Left cardiac atrium (tissue), 4 donors: ENCODE measurements around the gene UPF1. TPM values are rescaled to one million over a fixed set of nuclear protein-coding genes. Genes with fewer than 3 reads are reported as not detected.

Experiments
- ATAC-seq, 2 donors: fragments of 200-7000 bp; cut with Tn5 transposase; one replicate each; pipeline ENCODE4 v1.9.1; 2020; ENCODE audit warnings: mild to moderate bottlenecking in 2 of 2, moderate library complexity in 2 of 2
- DNase-seq: peaks from one replicate; pipeline ENCODE4 v3.0.0-alpha.2; 2020
- intact Hi-C, 2 donors: fragments of 100-400 bp; cut with DNase I; formaldehyde crosslinking; loops; one replicate each; pipeline versions ENCODE4 v1.14.1 to v1.15.1; 2022 to 2023
- total RNA-seq, 2 donors: library from RNA; stranded (reverse); fragmentation: NEBNext Ultra II Directional; extraction: Animal tissue kit (Norgen Biotek cat#: 25700); gene quantifications; one replicate each; pipeline ENCODE4 v1.2.1, GENCODE V29; 2021
- donor health status: DM: no; HTN: yes; CAD: no.
- donor health status: DM: no; HTN: yes; CAD: no; lungs with severe emphysema.
- donor health status: DM: yes; HTN: yes; CAD: no.
- donor health status: Dilated cardiomyopathy.

UPF1 gene
- total RNA-seq, 2 donors from 2014 or later, result 33.9 to 41.1 TPM

- ATAC-seq (no peak), DNase-seq (peak; percentile 13)
- intact Hi-C loops, result no loop called here
Observed at GRCh38 chr19:18850471-18851375, 19.0 kb downstream of the UPF1 start.

DNA sequence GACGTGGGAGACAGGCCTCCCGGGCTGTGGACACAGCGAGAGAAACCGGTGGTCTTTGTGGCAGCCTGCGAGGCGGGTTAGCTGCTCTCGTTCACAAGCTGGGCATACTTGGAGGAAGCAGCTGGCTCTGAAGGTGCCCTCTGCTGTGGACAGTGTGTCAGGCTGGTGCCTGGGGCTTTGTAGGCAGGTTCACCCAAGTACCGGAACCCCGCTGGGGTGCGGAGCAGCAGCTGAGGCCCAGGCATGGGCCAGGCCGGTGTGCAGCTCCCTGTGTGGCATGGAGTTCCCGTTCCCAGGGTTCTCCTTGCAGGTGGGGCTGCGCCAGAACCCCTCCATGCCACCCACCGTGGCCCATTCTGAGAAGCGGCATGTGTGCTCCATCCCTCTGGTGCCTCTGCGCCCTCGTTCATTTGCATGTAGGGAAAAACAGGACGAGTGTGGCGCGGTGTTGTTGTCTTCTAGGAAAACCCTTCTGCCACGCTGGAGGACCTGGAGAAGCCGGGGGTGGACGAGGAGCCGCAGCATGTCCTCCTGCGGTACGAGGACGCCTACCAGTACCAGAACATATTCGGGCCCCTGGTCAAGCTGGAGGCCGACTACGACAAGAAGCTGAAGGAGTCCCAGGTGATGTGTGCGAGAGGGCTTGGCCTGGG is 20.0 kb downstream of the UPF1 start:
- no peak for ATAC-seq
- intact Hi-C loops, result no loop called here
- no peak for DNase-seq

DNA sequence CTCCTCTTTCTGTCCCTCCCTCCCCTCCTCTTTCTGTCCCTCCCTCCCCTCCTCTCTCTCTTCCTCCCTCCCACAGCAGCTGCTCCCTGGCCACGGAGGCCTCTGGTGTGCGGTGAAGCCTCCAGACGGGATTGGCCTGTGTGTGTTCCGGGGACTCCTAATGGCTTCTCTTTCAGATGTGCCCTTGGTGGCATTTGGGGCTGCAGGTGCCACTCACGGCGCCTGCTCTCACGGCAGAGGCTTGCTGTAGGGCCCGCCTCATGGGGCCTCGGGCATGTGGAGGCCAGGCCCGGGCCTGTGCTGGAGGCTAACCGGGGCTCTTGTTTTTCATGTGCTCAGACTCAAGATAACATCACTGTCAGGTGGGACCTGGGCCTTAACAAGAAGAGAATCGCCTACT is 20.9 kb downstream of the UPF1 start:
- ATAC-seq, result no peak
- no peak for DNase-seq
- intact Hi-C loops, result no loop called here

- no peak for DNase-seq
- intact Hi-C loops, result no loop called here
- ATAC-seq, result no peak
Observed at GRCh38 chr19:18853755-18854427, 22.1 kb downstream of the UPF1 start.

DNA sequence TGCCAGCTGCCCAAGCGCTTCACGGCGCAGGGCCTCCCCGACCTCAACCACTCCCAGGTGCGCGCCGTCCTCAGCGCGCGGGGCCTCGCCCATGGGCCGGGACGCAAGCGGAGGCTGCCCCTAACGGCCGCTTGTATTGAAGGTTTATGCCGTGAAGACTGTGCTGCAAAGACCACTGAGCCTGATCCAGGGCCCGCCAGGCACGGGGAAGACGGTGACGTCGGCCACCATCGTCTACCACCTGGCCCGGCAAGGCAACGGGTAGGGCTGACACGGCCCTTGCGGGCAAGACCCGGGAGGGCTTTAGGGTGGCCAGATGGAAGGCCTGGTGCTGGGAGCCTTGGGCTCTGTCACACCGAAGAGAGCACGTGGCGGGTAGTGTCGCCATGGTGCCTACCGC is 23.2 kb downstream of the UPF1 start:
- DNase-seq (no peak), ATAC-seq (no peak)
- intact Hi-C loops, result no loop called here

- DNase-seq (no peak), ATAC-seq (no peak)
- intact Hi-C loops, result no loop called here
Observed at GRCh38 chr19:18855647-18856384, 24.1 kb downstream of the UPF1 start.

DNA sequence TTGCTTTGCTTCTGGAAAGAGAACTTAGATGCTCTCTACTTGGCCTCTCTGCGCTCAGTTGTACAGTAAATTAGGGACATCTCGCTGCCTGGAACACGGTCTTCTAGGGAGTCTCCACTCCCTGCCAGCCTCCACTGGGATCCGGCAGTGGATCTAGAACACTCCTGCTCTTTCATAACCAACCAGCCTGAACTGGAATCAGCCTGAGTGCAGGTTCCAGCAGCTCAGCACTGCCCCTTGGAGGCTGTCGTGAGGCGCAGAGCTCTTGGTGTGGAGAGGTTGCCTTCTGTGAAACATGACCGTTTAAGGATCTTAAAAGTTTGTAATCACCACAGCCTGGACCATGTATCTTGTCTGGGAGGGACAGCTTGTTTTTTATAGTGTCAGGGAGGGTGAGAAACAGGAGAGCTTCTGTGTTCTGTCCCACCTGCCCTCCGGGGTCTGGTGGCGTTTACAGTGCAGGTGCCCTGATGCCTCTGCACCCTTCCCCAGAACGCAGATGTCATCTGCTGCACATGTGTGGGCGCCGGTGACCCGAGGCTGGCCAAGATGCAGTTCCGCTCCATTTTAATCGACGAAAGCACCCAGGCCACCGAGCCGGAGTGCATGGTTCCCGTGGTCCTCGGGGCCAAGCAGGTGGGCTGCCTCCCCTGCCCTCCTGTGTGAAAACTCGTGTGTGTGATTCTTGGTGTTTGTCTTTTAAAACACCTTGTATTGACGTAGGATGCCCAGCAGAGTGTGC is 24.8 kb downstream of the UPF1 start:
- DNase-seq (no peak), ATAC-seq (peak in 1 of 2 donors; percentile 38)
- intact Hi-C loops, result no loop called here

GRCh38 chr19:18857223-18857622 is 25.5 kb downstream of the UPF1 start:
- intact Hi-C loops, result no loop called here
- DNase-seq (no peak), ATAC-seq (no peak)

DNA sequence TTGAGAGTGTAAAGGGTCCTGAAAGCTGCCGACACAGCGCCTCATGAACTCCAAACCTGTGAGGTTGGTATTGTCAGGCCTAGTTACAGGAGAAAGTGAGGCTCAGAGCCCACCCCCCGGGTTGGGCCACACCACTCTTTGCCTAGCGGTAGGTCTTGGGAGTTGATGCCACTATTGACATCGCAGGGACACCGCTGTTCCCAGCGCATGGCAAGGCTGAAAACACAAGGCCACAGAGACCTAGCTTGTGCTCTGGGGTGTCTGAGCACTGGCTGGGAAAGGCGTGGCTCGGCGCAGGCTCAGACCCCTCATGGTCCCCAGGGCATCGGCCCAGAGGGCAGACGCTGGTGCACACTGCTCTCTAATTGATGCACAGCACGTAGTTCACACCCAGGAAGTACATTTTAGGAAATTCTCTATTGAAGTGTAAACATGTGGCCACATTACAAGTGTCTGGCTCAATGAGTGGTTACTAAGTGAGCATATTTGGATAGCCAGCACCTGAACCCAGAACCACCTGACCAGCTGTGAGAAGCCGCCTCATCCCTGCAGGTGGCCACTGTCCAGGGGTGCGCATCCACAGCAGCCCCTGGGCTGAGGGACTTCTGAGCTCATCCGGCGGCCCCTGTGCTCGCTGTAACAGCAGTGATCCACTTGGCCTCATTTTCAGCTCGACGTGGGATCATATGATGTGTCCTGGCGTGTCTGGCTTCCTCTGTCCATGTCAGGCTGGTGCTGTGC is 27.3 kb downstream of the UPF1 start:
- DNase-seq, result no peak
- ATAC-seq, result no peak
- intact Hi-C loops, result no loop called here

- peak; percentile 67 for DNase-seq
- intact Hi-C loops, result loop anchor here in 1 of 2 donors (10.0 kb wide), 1 partner anchor 405 kb away; no protein-coding TSS in a partner anchor
- peak; percentile 7 to 35 for ATAC-seq
Observed at GRCh38 chr19:18859676-18860301, 28.0 kb downstream of the UPF1 start.

DNA sequence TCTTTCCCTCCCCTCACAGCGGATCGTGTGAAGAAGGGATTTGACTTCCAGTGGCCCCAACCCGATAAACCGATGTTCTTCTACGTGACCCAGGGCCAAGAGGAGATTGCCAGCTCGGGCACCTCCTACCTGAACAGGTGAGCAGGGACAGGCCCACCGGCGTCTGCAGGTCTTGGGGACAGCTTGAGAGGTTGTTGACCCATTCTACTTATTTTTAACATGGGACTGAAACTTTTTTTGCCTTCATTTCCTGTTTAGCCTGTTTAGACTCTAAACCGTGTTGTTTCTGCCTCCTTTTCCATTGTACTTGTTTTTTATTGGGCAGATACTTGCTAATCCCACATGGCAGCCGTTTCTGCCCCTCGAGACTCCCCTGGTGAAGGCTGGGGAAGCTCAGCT is 28.5 kb downstream of the UPF1 start:
- DNase-seq (no peak), ATAC-seq (no peak)
- intact Hi-C loops, result loop anchor here in 1 of 2 donors (10.0 kb wide), 1 partner anchor 406 kb away; no protein-coding TSS in a partner anchor

DNA sequence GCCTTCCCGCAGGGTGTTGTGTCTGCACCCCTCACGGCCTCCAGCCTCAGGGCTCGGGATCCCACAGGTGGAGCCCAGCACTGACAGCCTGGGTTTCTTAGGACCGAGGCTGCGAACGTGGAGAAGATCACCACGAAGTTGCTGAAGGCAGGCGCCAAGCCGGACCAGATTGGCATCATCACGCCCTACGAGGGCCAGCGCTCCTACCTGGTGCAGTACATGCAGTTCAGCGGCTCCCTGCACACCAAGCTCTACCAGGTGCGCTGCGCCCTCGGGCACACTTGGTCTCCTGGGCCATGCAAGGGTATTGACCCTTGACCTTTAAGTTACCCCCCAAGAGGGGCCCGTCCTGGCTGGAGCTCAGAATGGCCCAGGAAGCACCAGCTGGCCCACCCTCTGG is 29.0 kb downstream of the UPF1 start:
- intact Hi-C loops, result loop anchor here in 1 of 2 donors (10.0 kb wide), 1 partner anchor 406 kb away; no protein-coding TSS in a partner anchor
- ATAC-seq (no peak), DNase-seq (no peak)

GRCh38 chr19:18861235-18861634 is 29.5 kb downstream of the UPF1 start:
- DNase-seq (no peak), ATAC-seq (no peak)
- intact Hi-C loops, result loop anchor here in 1 of 2 donors (10.0 kb wide), 1 partner anchor 406 kb away; no protein-coding TSS in a partner anchor

DNA sequence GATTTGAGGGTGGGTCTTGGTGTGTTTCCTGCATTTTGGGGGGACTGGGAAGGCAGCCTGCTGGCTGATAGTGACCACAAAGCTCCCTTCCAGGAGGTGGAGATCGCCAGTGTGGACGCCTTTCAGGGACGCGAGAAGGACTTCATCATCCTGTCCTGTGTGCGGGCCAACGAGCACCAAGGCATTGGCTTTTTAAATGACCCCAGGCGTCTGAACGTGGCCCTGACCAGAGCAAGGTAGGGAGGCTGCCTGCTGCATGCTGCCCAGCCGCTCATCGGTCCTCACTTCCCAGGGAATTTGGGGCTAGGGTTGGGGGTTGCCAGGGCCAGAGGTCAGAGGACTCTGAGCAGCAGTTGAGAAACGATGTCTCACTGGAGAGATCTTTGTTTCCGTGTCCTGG is 30.2 kb downstream of the UPF1 start:
- DNase-seq (no peak), ATAC-seq (no peak)
- intact Hi-C loops, result loop anchor here in 1 of 2 donors (10.0 kb wide), 1 partner anchor 407 kb away; no protein-coding TSS in a partner anchor

DNA sequence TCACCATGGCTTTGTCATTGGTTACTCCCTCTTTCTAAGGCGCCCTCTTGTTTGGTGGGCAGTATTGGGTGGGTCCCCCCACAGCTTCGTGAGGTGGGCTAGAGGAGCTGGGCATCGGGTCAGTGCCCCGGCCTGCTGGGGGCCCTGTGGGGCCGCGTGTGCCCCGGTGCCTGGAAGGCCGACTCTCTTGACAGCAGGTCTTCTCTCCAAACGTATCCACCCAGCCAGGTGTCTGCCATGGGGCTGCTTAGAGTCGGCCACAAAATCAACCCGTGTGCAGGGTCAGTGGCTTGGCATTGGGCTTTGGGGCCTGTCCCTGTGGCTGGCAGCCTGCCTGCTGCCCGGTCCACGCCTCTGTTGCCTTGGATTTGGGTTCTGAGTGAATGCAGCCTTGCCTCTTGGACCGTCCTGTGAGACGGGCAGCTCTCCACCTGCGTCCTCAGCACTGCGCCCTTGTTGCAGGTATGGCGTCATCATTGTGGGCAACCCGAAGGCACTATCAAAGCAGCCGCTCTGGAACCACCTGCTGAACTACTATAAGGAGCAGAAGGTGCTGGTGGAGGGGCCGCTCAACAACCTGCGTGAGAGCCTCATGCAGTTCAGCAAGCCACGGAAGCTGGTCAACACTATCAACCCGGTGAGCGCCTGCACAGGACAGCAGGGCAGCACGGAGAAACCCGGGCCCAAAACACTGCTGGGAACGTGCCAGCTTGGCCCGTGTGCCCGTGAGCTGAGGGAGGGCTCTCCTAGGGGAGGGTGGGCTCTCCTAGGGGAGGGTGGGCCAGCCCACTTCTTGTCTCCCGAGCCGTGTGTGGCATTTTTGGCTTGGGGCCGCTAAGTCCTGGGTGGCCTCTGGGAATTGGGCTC is 31.4 kb downstream of the UPF1 start:
- intact Hi-C loops, result loop anchor here in 1 of 2 donors (10.0 kb wide), 1 partner anchor 408 kb away; no protein-coding TSS in a partner anchor
- DNase-seq (no peak), ATAC-seq (no peak)

DNA sequence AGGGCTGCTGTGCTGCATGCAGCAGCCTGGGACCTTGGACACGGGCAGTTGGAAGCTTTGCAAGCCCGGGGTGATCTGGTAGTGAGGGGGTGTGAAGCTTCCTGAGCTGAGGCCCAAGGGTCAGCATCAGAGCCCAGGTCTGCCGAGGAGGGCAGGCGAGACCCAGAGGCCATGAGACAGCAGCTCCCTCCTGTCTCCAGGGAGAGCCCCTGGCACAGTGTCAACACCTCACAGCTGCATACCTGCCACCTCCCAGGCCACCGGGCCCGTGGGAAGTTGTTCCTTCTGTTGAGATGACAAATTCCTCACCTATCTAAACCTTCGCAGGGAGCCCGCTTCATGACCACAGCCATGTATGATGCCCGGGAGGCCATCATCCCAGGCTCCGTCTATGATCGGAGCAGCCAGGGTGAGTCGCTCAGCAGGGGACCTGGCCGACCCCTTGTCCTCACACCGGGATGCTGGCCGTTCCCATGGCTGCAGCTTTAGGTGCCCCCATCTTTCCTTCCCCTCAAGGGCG is 32.1 kb downstream of the UPF1 start:
- ATAC-seq (no peak), DNase-seq (no peak)
- intact Hi-C loops, result loop anchor here in 1 of 2 donors (10.0 kb wide), 1 partner anchor 409 kb away; no protein-coding TSS in a partner anchor
